BJ (cell line): ENCODE results near the gene C10orf71. TPM values are rescaled to one million over a fixed set of nuclear protein-coding genes. Genes with fewer than 3 reads are reported as not detected.

Experiments used
- CTCF ChIA-PET: fragments of 350-600 bp; formaldehyde crosslinking; extraction: SDS; loops from one replicate; lab custom pipeline; 2021; ENCODE audit warnings: antibody characterized with exemption, inconsistent platforms; lab: Yijun Ruan, JAX
- POLR2A ChIA-PET: fragments of 300-600 bp; sonication (Branson Sonifier 250); formaldehyde crosslinking; extraction: SDS; loops from one replicate; lab custom pipeline; 2021; ENCODE audit warnings: antibody characterized with exemption; lab: Charles Lee
- DNase-seq: peaks from one replicate; pipeline ENCODE4 v3.0.0-alpha.2; 2011; ENCODE audit warnings: low read depth
- H3K27me3 ChIP-seq: 2 replicates; pipeline ENCODE4 v1.6.0; 2011; ENCODE audit warnings: low read length; ENCODE audit not compliant: control insufficient read depth, insufficient read depth
- H3K36me3 ChIP-seq: 2 replicates; pipeline ENCODE4 v1.5.1; 2011; ENCODE audit warnings: low read length; ENCODE audit not compliant: control insufficient read depth, insufficient read depth
- H3K4me3 ChIP-seq: 2 replicates; pipeline ENCODE4 v1.5.1; 2011; ENCODE audit warnings: low read depth, mild to moderate bottlenecking, control low read depth, low read length
- polyA plus RNA-seq: library from polyadenylated mRNA; depleted of rRNA; stranded (reverse); fragments of >200 nt; gene quantifications from 2 replicates; pipeline ENCODE4 v1.2.3, GENCODE V29; 2011
- TF ChIP-seq, protein P1 (sequence below): IDR thresholded peaks from 2 replicates; pipeline ENCODE4 v1.5.1; 2011; ENCODE audit warnings: low read depth, mild to moderate bottlenecking, control low read depth, inconsistent platforms, low read length, moderate library complexity; ENCODE audit not compliant: insufficient read depth

Gene C10orf71
- polyA plus RNA-seq, 1 experiment: not detected

DNA sequence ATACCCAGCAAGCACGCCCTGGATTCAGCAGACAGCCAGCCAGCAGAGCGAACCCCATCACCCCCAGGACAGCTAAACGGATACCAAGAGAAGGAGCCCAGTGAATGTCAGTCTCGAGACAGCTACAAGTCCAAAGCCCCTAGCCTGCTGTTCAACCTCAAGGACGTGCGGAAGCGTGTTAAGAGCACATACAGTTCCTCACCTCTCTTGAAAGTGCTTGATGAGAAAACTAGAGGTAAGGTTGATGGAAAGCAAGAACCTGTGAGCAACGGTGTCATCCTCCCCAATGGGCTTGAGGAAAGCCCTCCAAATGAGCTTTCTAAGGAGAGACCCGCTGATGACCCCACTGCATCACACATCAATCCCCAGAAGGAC lies 24.9 kb downstream of the C10orf71 start:
- POLR2A ChIA-PET: no interaction called here
- Histone ChIP-seq H3K4me3 (no peak overlapping the region), H3K27me3 (peaks cover 2% of the 10 kb centered on the region; the same call in 1 of the 2 replicates), H3K36me3 (no peaks in the 10 kb centered on the region)
- CTCF ChIA-PET: no interaction called here
- TF ChIP-seq, protein P1, sequence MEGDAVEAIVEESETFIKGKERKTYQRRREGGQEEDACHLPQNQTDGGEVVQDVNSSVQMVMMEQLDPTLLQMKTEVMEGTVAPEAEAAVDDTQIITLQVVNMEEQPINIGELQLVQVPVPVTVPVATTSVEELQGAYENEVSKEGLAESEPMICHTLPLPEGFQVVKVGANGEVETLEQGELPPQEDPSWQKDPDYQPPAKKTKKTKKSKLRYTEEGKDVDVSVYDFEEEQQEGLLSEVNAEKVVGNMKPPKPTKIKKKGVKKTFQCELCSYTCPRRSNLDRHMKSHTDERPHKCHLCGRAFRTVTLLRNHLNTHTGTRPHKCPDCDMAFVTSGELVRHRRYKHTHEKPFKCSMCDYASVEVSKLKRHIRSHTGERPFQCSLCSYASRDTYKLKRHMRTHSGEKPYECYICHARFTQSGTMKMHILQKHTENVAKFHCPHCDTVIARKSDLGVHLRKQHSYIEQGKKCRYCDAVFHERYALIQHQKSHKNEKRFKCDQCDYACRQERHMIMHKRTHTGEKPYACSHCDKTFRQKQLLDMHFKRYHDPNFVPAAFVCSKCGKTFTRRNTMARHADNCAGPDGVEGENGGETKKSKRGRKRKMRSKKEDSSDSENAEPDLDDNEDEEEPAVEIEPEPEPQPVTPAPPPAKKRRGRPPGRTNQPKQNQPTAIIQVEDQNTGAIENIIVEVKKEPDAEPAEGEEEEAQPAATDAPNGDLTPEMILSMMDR: no peak
- no peak for DNase-seq

DNA sequence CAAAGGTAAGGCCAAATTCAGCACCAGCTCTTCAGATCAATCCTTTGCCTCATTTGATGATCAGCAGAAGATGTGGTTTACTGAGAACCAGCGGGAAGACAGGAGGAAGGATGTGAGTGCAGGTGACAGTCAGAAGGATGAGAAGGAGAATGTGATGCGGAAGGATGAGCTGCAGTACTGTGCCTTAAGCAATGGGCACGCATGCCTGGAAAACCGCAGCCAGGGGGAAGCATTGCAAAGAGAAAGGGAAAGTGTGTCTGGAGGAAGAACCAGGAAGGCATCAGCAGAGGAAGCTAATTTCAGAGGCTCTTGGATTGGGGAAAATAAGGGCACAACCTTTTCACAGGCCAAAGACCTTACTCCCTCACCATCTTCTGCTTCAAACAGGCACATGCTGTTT lies 25.7 kb downstream of the C10orf71 start:
- ChIA-PET POLR2A (no interaction called here), CTCF (interaction anchor here (0.9 kb wide), 1 partner anchor 35 kb away, joined by 3 read pairs; no protein-coding TSS in a partner anchor)
- TF ChIP-seq, protein P1: no peak
- no peaks in the 10 kb centered on the region for H3K36me3 ChIP-seq
- H3K4me3 ChIP-seq: no peak overlapping the region
- peaks cover 2% of the 10 kb centered on the region; the same call in 1 of the 2 replicates for H3K27me3 ChIP-seq
- no peak for DNase-seq

GRCh38 chr10:49325131-49325915 lies 26.4 kb downstream of the C10orf71 start:
- POLR2A ChIA-PET: no interaction called here
- Histone ChIP-seq H3K27me3 (peaks cover 2% of the 10 kb centered on the region; the same call in 1 of the 2 replicates), H3K36me3 (no peaks in the 10 kb centered on the region), H3K4me3 (no peak overlapping the region)
- no peak for DNase-seq
- CTCF ChIA-PET: interaction anchor here (0.8 to 0.9 kb wide), 2 partner anchors 9 to 35 kb away, joined by 3 read pairs; no protein-coding TSS in a partner anchor
- TF ChIP-seq, protein P1: no peak

GRCh38 chr10:49325916-49326783 lies 27.2 kb downstream of the C10orf71 start:
- TF ChIP-seq, protein P1: no peak
- DNase-seq: no peak
- no peaks in the 10 kb centered on the region for H3K36me3 ChIP-seq
- POLR2A ChIA-PET: no interaction called here
- H3K27me3 ChIP-seq: peaks cover 2% of the 10 kb centered on the region; the same call in 1 of the 2 replicates
- CTCF ChIA-PET: interaction anchor here (0.6 to 0.8 kb wide), 2 partner anchors 8 to 12 kb away, joined by 3 read pairs; no protein-coding TSS in a partner anchor
- no peak overlapping the region for H3K4me3 ChIP-seq
